Measurements from ENCODE around the gene SOWAHA. TPM values are rescaled to one million over a fixed set of nuclear protein-coding genes. Genes with fewer than 3 reads are reported as not detected.

SOWAHA gene
- total and polyA plus RNA-seq, 2 donors (not counting 1 experiment from before 2014, with no cell fraction given) = 0.03 to 0.17 TPM

- no peaks in the 10 kb centered on the region for H3K36me3 ChIP-seq (ENCODE audit: control insufficient read depth, insufficient read depth, low read length)
- peak; percentile 25 to 79 for DNase-seq (ENCODE audit: low read depth in 2 of 2)
- no peak overlapping the region for H3K4me3 ChIP-seq (replicated peaks in 1 of 4; ENCODE audit: control extremely low read depth in 1 of 4, insufficient read depth in 1 of 4, low read depth in 3 of 4, low read length in 4 of 4)
- no peaks in the 10 kb centered on the region for H3K79me2 ChIP-seq (ENCODE audit: control insufficient read depth, insufficient read depth, low read length)
- no peak overlapping the region for H3K4me2 ChIP-seq (ENCODE audit: extremely low read depth, insufficient read depth, low read length)
- no peaks in the 10 kb centered on the region for H3K27me3 ChIP-seq (ENCODE audit: control insufficient read depth, insufficient read depth, low read length)
- peaks cover 12% of the 10 kb centered on the region for H3K4me1 ChIP-seq (ENCODE audit: control insufficient read depth, extremely low read depth, insufficient read depth, low read length)
- no peak for TF ChIP-seq EZH2 (IDR thresholded peaks at IDR 0.05; ENCODE audit: low read length, missing control alignments)
- no peak for TF ChIP-seq CTCF (conservative IDR thresholded peaks at IDR 0.05 in 1 of 2, IDR thresholded peaks at IDR 0.05 in 1 of 2; ENCODE audit: low read depth in 1 of 2, low read length in 2 of 2)
- H2AFZ ChIP-seq (ENCODE audit: low read length) = peak overlapping the region; percentile 77
- H3K9ac ChIP-seq (ENCODE audit: insufficient read depth, low read length) = no peak overlapping the region
- H3K27ac ChIP-seq (ENCODE audit: insufficient read depth, low read length) = no peak overlapping the region
- H4K20me1 ChIP-seq (ENCODE audit: control insufficient read depth, extremely low read depth, insufficient read depth, low read length) = no peaks in the 10 kb centered on the region
- no peaks in the 10 kb centered on the region for H3K9me3 ChIP-seq (ENCODE audit: control insufficient read depth, insufficient read depth, low read depth, low read length)
These were observed 31.0 kb upstream of the SOWAHA start for GRCh38 chr5:132782101-132782500.

- TF ChIP-seq EZH2 (IDR thresholded peaks at IDR 0.05; ENCODE audit: low read length, missing control alignments) (no peak), CTCF (conservative IDR thresholded peaks at IDR 0.05 in 1 of 2, IDR thresholded peaks at IDR 0.05 in 1 of 2; ENCODE audit: low read depth in 1 of 2, low read length in 2 of 2) (no peak)
- DNase-seq (ENCODE audit: low read depth in 2 of 2) = peak in 1 of 2 donors; percentile 50
- Histone ChIP-seq H3K4me3 (replicated peaks in 1 of 4; ENCODE audit: control extremely low read depth in 1 of 4, insufficient read depth in 1 of 4, low read depth in 3 of 4, low read length in 4 of 4) (no peak overlapping the region), H4K20me1 (ENCODE audit: control insufficient read depth, extremely low read depth, insufficient read depth, low read length) (no peaks in the 10 kb centered on the region), H3K4me2 (ENCODE audit: extremely low read depth, insufficient read depth, low read length) (no peak overlapping the region), H3K4me1 (ENCODE audit: control insufficient read depth, extremely low read depth, insufficient read depth, low read length) (peaks cover 5% of the 10 kb centered on the region), H2AFZ (ENCODE audit: low read length) (no peak overlapping the region), H3K9ac (ENCODE audit: insufficient read depth, low read length) (no peak overlapping the region), H3K79me2 (ENCODE audit: control insufficient read depth, insufficient read depth, low read length) (no peaks in the 10 kb centered on the region), H3K27me3 (ENCODE audit: control insufficient read depth, insufficient read depth, low read length) (no peaks in the 10 kb centered on the region), H3K9me3 (ENCODE audit: control insufficient read depth, insufficient read depth, low read depth, low read length) (no peaks in the 10 kb centered on the region), H3K36me3 (ENCODE audit: control insufficient read depth, insufficient read depth, low read length) (no peaks in the 10 kb centered on the region), H3K27ac (ENCODE audit: insufficient read depth, low read length) (no peak overlapping the region)
These were observed 27.7 kb upstream of the SOWAHA start for GRCh38 chr5:132785365-132785764.

- no peak for DNase-seq (ENCODE audit: low read depth in 2 of 2)
- Histone ChIP-seq H3K27me3 (ENCODE audit: control insufficient read depth, insufficient read depth, low read length) (no peaks in the 10 kb centered on the region), H3K4me1 (ENCODE audit: control insufficient read depth, extremely low read depth, insufficient read depth, low read length) (peaks cover 5% of the 10 kb centered on the region), H2AFZ (ENCODE audit: low read length) (no peak overlapping the region), H3K36me3 (ENCODE audit: control insufficient read depth, insufficient read depth, low read length) (no peaks in the 10 kb centered on the region), H3K4me3 (replicated peaks in 1 of 4; ENCODE audit: control extremely low read depth in 1 of 4, insufficient read depth in 1 of 4, low read depth in 3 of 4, low read length in 4 of 4) (no peak overlapping the region), H3K79me2 (ENCODE audit: control insufficient read depth, insufficient read depth, low read length) (no peaks in the 10 kb centered on the region), H3K27ac (ENCODE audit: insufficient read depth, low read length) (no peak overlapping the region), H3K9me3 (ENCODE audit: control insufficient read depth, insufficient read depth, low read depth, low read length) (no peaks in the 10 kb centered on the region), H3K4me2 (ENCODE audit: extremely low read depth, insufficient read depth, low read length) (no peak overlapping the region), H3K9ac (ENCODE audit: insufficient read depth, low read length) (no peak overlapping the region), H4K20me1 (ENCODE audit: control insufficient read depth, extremely low read depth, insufficient read depth, low read length) (no peaks in the 10 kb centered on the region)
- TF ChIP-seq EZH2 (IDR thresholded peaks at IDR 0.05; ENCODE audit: low read length, missing control alignments) (no peak), CTCF (conservative IDR thresholded peaks at IDR 0.05 in 1 of 2, IDR thresholded peaks at IDR 0.05 in 1 of 2; ENCODE audit: low read depth in 1 of 2, low read length in 2 of 2) (no peak)
These were observed 27.2 kb upstream of the SOWAHA start for GRCh38 chr5:132785864-132786263.

All from fibroblast of lung (primary cell).